Chondrocyte (in vitro differentiated cells): ENCODE results near the gene SORT1. TPM values are rescaled to one million over a fixed set of nuclear protein-coding genes. Genes with fewer than 3 reads are reported as not detected.

Experiments used
- DNase-seq: peaks from one replicate; pipeline ENCODE4 v3.0.0; 2021; ENCODE audit warnings: mixed read lengths, low spot score
- H3K27ac Mint-ChIP-seq: one replicate; pipeline ENCODE4 v1.8.0; 2021; ENCODE audit warnings: mild to moderate bottlenecking, moderate library complexity, mixed read lengths; ENCODE audit not compliant: unreplicated experiment
- H3K27me3 Mint-ChIP-seq: 2 replicates; pipeline ENCODE4 v1.8.0; 2021; ENCODE audit warnings: low read depth, mixed read lengths
- H3K36me3 Mint-ChIP-seq: 2 replicates; pipeline ENCODE4 v1.8.0; 2021; ENCODE audit warnings: low read depth, mixed read lengths
- H3K4me1 Mint-ChIP-seq: 2 replicates; pipeline ENCODE4 v1.8.0; 2021; ENCODE audit warnings: low read depth, mild to moderate bottlenecking, mixed read lengths
- H3K4me3 Mint-ChIP-seq: one replicate; pipeline ENCODE4 v1.8.0; 2021; ENCODE audit warnings: mild to moderate bottlenecking, moderate library complexity, mixed read lengths; ENCODE audit not compliant: unreplicated experiment
- H3K9me3 Mint-ChIP-seq: 2 replicates; pipeline ENCODE4 v1.8.0; 2021; ENCODE audit warnings: low read depth, mixed read lengths
- CTCF ChIP-seq: fragments of 200-600 bp; sonication (generic); IDR thresholded peaks from 2 replicates; pipeline ENCODE4 v1.5.0; 2021; ENCODE audit warnings: antibody characterized with exemption, mild to moderate bottlenecking, moderate library complexity
- total RNA-seq: library from RNA; stranded (reverse); gene quantifications from 3 replicates; pipeline ENCODE4 v1.2.1, GENCODE V29; 2021

SORT1 gene
- total RNA-seq, 1 donor from 2014 or later, result 107 TPM

- no peak for TF ChIP-seq CTCF
- Mint-ChIP-seq H3K9me3 (no peaks in the 10 kb centered on the region), H3K36me3 (peaks cover 5% of the 10 kb centered on the region), H3K27me3 (no peaks in the 10 kb centered on the region), H3K4me1 (peaks cover 15% of the 10 kb centered on the region), H3K4me3 (no peak overlapping the region), H3K27ac (no peak overlapping the region)
- peak; percentile 70 for DNase-seq
Observed at GRCh38 chr1:109267743-109268300, 129.9 kb downstream of the SORT1 start.

GRCh38 chr1:109266965-109267364, 130.8 kb downstream of the SORT1 start:
- DNase-seq, result no peak
- peaks cover 15% of the 10 kb centered on the region for H3K4me1 Mint-ChIP-seq
- no peak overlapping the region for H3K4me3 Mint-ChIP-seq
- TF ChIP-seq CTCF, result no peak
- peaks cover 5% of the 10 kb centered on the region for H3K36me3 Mint-ChIP-seq
- no peaks in the 10 kb centered on the region for H3K27me3 Mint-ChIP-seq
- H3K9me3 Mint-ChIP-seq, result no peaks in the 10 kb centered on the region
- peak overlapping the region; percentile 71 for H3K27ac Mint-ChIP-seq

- Mint-ChIP-seq H3K4me1 (peaks cover 15% of the 10 kb centered on the region), H3K9me3 (no peaks in the 10 kb centered on the region), H3K4me3 (no peak overlapping the region), H3K27me3 (no peaks in the 10 kb centered on the region), H3K27ac (no peak overlapping the region), H3K36me3 (peaks cover 5% of the 10 kb centered on the region)
- DNase-seq, result no peak
- TF ChIP-seq CTCF, result no peak
Observed at GRCh38 chr1:109265741-109266330, 131.9 kb downstream of the SORT1 start.

GRCh38 chr1:109265016-109265415, 132.7 kb downstream of the SORT1 start:
- Mint-ChIP-seq H3K36me3 (peaks cover 5% of the 10 kb centered on the region), H3K4me1 (peaks cover 15% of the 10 kb centered on the region), H3K27ac (no peak overlapping the region), H3K4me3 (no peak overlapping the region), H3K27me3 (no peaks in the 10 kb centered on the region), H3K9me3 (no peaks in the 10 kb centered on the region)
- DNase-seq, result no peak
- TF ChIP-seq CTCF, result no peak

GRCh38 chr1:109264379-109264755, 133.4 kb downstream of the SORT1 start:
- no peak overlapping the region for H3K4me3 Mint-ChIP-seq
- DNase-seq, result no peak
- TF ChIP-seq CTCF, result no peak
- no peaks in the 10 kb centered on the region for H3K27me3 Mint-ChIP-seq
- H3K4me1 Mint-ChIP-seq, result peaks cover 15% of the 10 kb centered on the region
- H3K27ac Mint-ChIP-seq, result no peak overlapping the region
- H3K9me3 Mint-ChIP-seq, result no peaks in the 10 kb centered on the region
- peaks cover 2% of the 10 kb centered on the region for H3K36me3 Mint-ChIP-seq
